ENCODE results near the gene PRDM10.

DNA sequence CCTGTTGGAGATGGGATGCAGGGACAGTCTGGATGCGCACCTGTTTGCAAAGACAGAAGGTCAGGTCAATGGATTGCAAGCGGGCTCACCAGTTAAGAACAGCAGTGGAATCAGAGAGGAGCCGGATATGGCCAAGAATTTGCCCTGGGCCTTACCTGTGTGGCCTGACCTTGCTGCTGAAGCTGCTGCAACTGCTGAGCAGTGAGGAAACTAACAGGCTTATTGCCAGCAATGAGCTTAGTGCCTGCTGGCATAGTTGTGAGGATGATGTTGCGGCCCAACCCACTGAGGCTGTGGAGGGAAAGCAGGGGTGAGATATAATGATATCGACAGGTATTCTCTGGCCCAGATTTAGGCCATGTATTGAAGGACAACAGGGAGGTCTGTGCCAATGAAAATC, 137.8 kb downstream of the PRDM10 start:
- TF ChIP-seq, protein P1, sequence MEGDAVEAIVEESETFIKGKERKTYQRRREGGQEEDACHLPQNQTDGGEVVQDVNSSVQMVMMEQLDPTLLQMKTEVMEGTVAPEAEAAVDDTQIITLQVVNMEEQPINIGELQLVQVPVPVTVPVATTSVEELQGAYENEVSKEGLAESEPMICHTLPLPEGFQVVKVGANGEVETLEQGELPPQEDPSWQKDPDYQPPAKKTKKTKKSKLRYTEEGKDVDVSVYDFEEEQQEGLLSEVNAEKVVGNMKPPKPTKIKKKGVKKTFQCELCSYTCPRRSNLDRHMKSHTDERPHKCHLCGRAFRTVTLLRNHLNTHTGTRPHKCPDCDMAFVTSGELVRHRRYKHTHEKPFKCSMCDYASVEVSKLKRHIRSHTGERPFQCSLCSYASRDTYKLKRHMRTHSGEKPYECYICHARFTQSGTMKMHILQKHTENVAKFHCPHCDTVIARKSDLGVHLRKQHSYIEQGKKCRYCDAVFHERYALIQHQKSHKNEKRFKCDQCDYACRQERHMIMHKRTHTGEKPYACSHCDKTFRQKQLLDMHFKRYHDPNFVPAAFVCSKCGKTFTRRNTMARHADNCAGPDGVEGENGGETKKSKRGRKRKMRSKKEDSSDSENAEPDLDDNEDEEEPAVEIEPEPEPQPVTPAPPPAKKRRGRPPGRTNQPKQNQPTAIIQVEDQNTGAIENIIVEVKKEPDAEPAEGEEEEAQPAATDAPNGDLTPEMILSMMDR (IDR thresholded peaks at IDR 0.05; ENCODE audit: low read depth, low read length) = no peak
- TF ChIP-seq POLR2A (IDR thresholded peaks at IDR 0.05; ENCODE audit: extremely low read depth, insufficient read length) = no peak
- TF ChIP-seq MYC (IDR thresholded peaks at IDR 0.05; ENCODE audit: low read depth, low read length) = no peak

Measured in NB4 (cell line).